PC-3 (cell line): ENCODE measurements around the gene C14orf93. TPM values are rescaled to one million over a fixed set of nuclear protein-coding genes. Genes with fewer than 3 reads are reported as not detected.

Experiments
- ATAC-seq: fragments of 200-7000 bp; cut with Tn5 transposase; 2 replicates; pipeline ENCODE4 v1.9.1; 2020; ENCODE audit warnings: mild to moderate bottlenecking, moderate library complexity
- Bru-seq: library from RNA; stranded (reverse); fragments of 400-500 nt; gene quantifications from one replicate; lab custom pipeline; 2021; lab: Mats Ljungman, UMichigan
- BruChase-seq, 2 experiments: library from RNA; stranded (reverse); fragments of 400-500 nt; gene quantifications; one replicate each; lab custom pipeline; 2021; lab: Mats Ljungman, UMichigan
- BruUV-seq: library from RNA; stranded (reverse); fragments of 400-500 nt; replicated peaks from 2 replicates; lab custom pipeline; 2021; lab: Mats Ljungman, UMichigan
- CTCF ChIA-PET: fragments of 300-600 bp; sonication (Branson Sonifier 250); formaldehyde crosslinking; loops from one replicate; lab custom pipeline; 2022; ENCODE audit warnings: antibody characterized with exemption; lab: Charles Lee
- POLR2A ChIA-PET: fragments of 300-600 bp; sonication (Branson Sonifier 250); formaldehyde crosslinking; loops from one replicate; lab custom pipeline; 2022; ENCODE audit warnings: antibody characterized with exemption; ENCODE audit not compliant: unreplicated experiment; lab: Charles Lee
- DNase-seq: peaks from one replicate; pipeline ENCODE4 v3.0.0-alpha.2; 2015
- H2AFZ ChIP-seq: fragments of 300-600 bp; sonication (generic); 2 replicates; pipeline ENCODE4 v1.6.0; 2016; ENCODE audit warnings: antibody characterized with exemption, low read length
- H3F3A ChIP-seq: fragments of 300-600 bp; sonication (generic); one replicate; pipeline ENCODE4 v1.6.0; 2017; ENCODE audit warnings: antibody characterized with exemption, low read length, control low read depth, mild to moderate bottlenecking; ENCODE audit not compliant: unreplicated experiment
- H3K27ac ChIP-seq: fragments of 300-600 bp; sonication (generic); 2 replicates; pipeline ENCODE4 v1.5.1; 2016; ENCODE audit warnings: mild to moderate bottlenecking, low read length
- H3K27me3 ChIP-seq: fragments of 300-600 bp; sonication (generic); 2 replicates; pipeline ENCODE4 v1.6.1; 2016; ENCODE audit warnings: low read length, mixed read lengths
- H3K36me3 ChIP-seq: fragments of 300-600 bp; sonication (generic); 2 replicates; pipeline ENCODE4 v1.6.1; 2016; ENCODE audit warnings: low read depth, mixed run types, low read length, mixed read lengths
- H3K4me1 ChIP-seq: fragments of 300-600 bp; sonication (generic); 2 replicates; pipeline ENCODE4 v1.5.1; 2016; ENCODE audit warnings: low read length; ENCODE audit not compliant: insufficient read depth
- H3K4me2 ChIP-seq: fragments of 300-600 bp; sonication (generic); 2 replicates; pipeline ENCODE4 v1.6.0; 2016; ENCODE audit warnings: low read length
- H3K4me3 ChIP-seq: fragments of 300-600 bp; sonication (generic); 2 replicates; pipeline ENCODE4 v1.5.1; 2016; ENCODE audit warnings: mild to moderate bottlenecking, low read length, mixed read lengths
- H3K79me2 ChIP-seq: fragments of 300-600 bp; sonication (generic); 2 replicates; pipeline ENCODE4 v1.6.1; 2017; ENCODE audit warnings: low read length, mixed read lengths
- H3K9ac ChIP-seq: fragments of 300-600 bp; sonication (generic); 2 replicates; pipeline ENCODE4 v1.6.0; 2016; ENCODE audit warnings: mild to moderate bottlenecking, low read length
- H3K9me2 ChIP-seq: fragments of 300-600 bp; sonication (generic); replicated peaks from 2 replicates; pipeline ENCODE4 v1.6.1; 2016; ENCODE audit warnings: mixed run types, low read length, mixed read lengths
- H3K9me3 ChIP-seq: fragments of 300-600 bp; sonication (generic); 2 replicates; pipeline ENCODE4 v1.6.1; 2016; ENCODE audit warnings: low read length, mixed read lengths
- H4K20me1 ChIP-seq: fragments of 300-600 bp; sonication (generic); 2 replicates; pipeline ENCODE4 v1.6.1; 2016; ENCODE audit warnings: low read length, mixed read lengths
- CTCF ChIP-seq: fragments of 300-600 bp; sonication (generic); conservative IDR thresholded peaks from 2 replicates; pipeline ENCODE4 v1.5.1; 2017; ENCODE audit warnings: antibody characterized with exemption, low read depth, mild to moderate bottlenecking, low read length
- EZH2 ChIP-seq: fragments of 300-600 bp; sonication (generic); IDR thresholded peaks from one replicate; pipeline ENCODE4 v1.6.1; 2017; ENCODE audit warnings: antibody characterized with exemption, mild to moderate bottlenecking, low read length; ENCODE audit not compliant: unreplicated experiment
- EZH2phosphoT487 ChIP-seq: fragments of 300-600 bp; sonication (generic); IDR thresholded peaks from 2 replicates; pipeline ENCODE4 v1.6.1; 2018; ENCODE audit warnings: mild to moderate bottlenecking, antibody characterized with exemption, low read length, borderline replicate concordance
- intact Hi-C: fragments of 100-400 bp; cut with micrococcal nuclease; formaldehyde crosslinking; loops from 2 replicates; pipeline ENCODE4 v1.9.0; 2023
- long read RNA-seq: library from polyadenylated mRNA; unstranded; transcript quantifications from one replicate; pipeline ENCODE4 v2.0.0, GENCODE V29; 2021; ENCODE audit not compliant: unreplicated experiment
- total RNA-seq: library from RNA; depleted of rRNA; stranded (reverse); fragments of >200 nt; gene quantifications from 2 replicates; pipeline ENCODE4 v1.2.3, GENCODE V29; 2014; rRNA removed

The C14orf93 gene
- total RNA-seq (5.8 and 6.2 TPM in 2 replicates), Bru-seq, nascent RNA (percentile 59 among the genes with signal in this experiment), BruChase-seq, experiment 1, labeled RNA remaining after a 6-hour chase (percentile 69 among the genes with signal in this experiment), BruChase-seq, experiment 2, labeled RNA remaining after a 2-hour chase (percentile 62 among the genes with signal in this experiment)
- long read RNA-seq, partial matches to known transcripts: 1 of 5 reads
- long read RNA-seq, other reads (novel, unspliced or antisense): 1 of 5 reads

- H3K9me3 ChIP-seq: no peaks in the 10 kb centered on the region
- H3K9ac ChIP-seq: peak within 1 kb of the TSS; percentile 65
- DNase-seq (peak; percentile 71), ATAC-seq (peak; percentile 34)
- TF ChIP-seq CTCF: no peak
- TF ChIP-seq EZH2: no peak
- no peak for TF ChIP-seq EZH2phosphoT487
- H3K36me3 ChIP-seq: no peaks in the 10 kb centered on the region
- H3K4me1 ChIP-seq: peaks cover 39% of the 10 kb centered on the region
- ChIA-PET CTCF (interaction anchor here (0.6 kb wide), 1 partner anchor 85 kb away, joined by 6 read pairs; the partner anchor contains the start of genes ACIN1 and C14orf119), POLR2A (interaction anchor here (0.6 kb wide), 1 partner anchor 33 kb away, joined by 5 read pairs; no protein-coding TSS in a partner anchor)
- BruUV-seq: no TSS peak
- H4K20me1 ChIP-seq: no peaks in the 10 kb centered on the region
- H3K4me3 ChIP-seq: peak within 1 kb of the TSS; percentile 67
- peak within 1 kb of the TSS; percentile 80 for H3K4me2 ChIP-seq
- H3K27me3 ChIP-seq: no peaks in the 10 kb centered on the region
- H3K9me2 ChIP-seq: no peaks in the 10 kb centered on the region
- peaks cover 4% of the 10 kb centered on the region; the same call in 1 of the 2 replicates for H3K79me2 ChIP-seq
- peak within 1 kb of the TSS; percentile 44 for H3K27ac ChIP-seq
- peak within 1 kb of the TSS; percentile 90 for H2AFZ ChIP-seq
- intact Hi-C loops: no loop called here
- peaks cover 7% of the 10 kb centered on the region for H3F3A ChIP-seq
Measured at GRCh38 chr14:23009939-23010726, at the start of gene C14orf93. Gene C14orf93, minus strand, starts transcription at chr14:23010143. Its CDS starts 11,120 bp downstream, at chr14:22999023.

GRCh38 chr14:23058654-23059504, 48.9 kb upstream of the C14orf93 start:
- ChIA-PET POLR2A (no interaction called here), CTCF (interaction anchor here (0.5 to 2.0 kb wide), 7 partner anchors 10 to 85 kb away, joined by 4 to 26 read pairs (median 7); no protein-coding TSS in a partner anchor)
- H3F3A ChIP-seq: peaks cover 15% of the 10 kb centered on the region
- DNase-seq (no peak), ATAC-seq (no peak)
- H3K4me1 ChIP-seq: peaks cover 29% of the 10 kb centered on the region
- H3K4me3 ChIP-seq: no peak overlapping the region
- peaks cover 34% of the 10 kb centered on the region for H3K36me3 ChIP-seq
- H3K9me3 ChIP-seq: no peaks in the 10 kb centered on the region
- intact Hi-C loops: loop anchor here (1.0 kb wide), 2 partner anchors 65 to 73 kb away; no protein-coding TSS in a partner anchor
- H3K79me2 ChIP-seq: no peaks in the 10 kb centered on the region; the same call in 1 of the 2 replicates
- H3K27me3 ChIP-seq: no peaks in the 10 kb centered on the region
- no peak overlapping the region for H3K27ac ChIP-seq
- no peak overlapping the region for H3K4me2 ChIP-seq
- no peak overlapping the region for H3K9ac ChIP-seq
- TF ChIP-seq CTCF: no peak
- H2AFZ ChIP-seq: no peak overlapping the region
- BruUV-seq: TSS peak; percentile 81
- H3K9me2 ChIP-seq: no peaks in the 10 kb centered on the region
- no peaks in the 10 kb centered on the region for H4K20me1 ChIP-seq
